ENCODE data around the gene FRMD1.

The FRMD1 gene

DNA sequence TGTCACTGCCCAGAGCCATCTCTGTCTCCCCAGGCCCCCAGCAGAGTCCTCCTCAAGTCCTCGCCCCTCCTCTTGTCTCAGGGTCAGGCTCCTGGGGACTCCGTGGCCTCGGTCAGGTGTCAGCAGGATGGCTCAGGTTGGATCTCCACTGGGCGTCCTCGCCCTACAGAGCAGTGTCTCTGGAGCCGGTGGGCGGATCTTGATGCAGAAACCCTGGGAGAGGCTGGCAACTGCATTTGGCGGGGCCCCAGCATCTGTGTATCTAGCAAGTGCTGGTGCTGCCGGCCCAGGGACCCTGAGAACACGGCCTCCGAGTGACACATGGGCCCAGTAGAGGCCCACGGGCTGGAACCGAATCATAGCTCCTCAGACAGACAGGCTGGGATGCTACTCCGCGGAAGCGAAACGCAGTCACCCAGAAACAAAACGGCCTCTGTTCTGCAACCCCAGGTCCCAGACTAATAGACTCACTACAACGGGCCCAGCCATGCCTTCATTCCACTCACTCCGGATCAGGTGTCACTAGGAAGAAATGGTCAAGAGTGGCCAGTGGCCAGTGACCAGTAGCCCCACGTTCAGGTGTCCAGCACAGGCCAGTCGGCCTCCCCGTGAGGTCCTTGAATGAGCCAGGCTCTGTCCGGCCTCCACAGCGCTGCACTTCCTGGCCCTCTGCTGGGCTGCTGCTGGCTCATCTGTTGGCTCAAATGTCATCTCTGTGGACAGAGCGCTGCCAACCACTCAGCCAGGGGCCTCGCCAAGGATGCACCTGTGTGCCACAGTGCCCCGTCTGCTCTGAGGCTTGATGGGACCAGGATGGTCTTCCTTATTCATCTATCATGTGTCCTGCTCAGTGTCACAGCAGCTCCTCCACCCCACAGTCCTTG is 12.6 kb upstream of the FRMD1 start:
- DNase-seq (ENCODE audit: low spot score), result no peak
- H3K27ac ChIP-seq, result no peak overlapping the region
- ChIA-PET POLR2A (ENCODE audit: low non-redundant PET) (no interaction called here), CTCF (interaction anchor here (0.7 kb wide), 1 partner anchor 34 kb away, joined by 3 read pairs; no protein-coding TSS in a partner anchor)
- TF ChIP-seq, protein P1, sequence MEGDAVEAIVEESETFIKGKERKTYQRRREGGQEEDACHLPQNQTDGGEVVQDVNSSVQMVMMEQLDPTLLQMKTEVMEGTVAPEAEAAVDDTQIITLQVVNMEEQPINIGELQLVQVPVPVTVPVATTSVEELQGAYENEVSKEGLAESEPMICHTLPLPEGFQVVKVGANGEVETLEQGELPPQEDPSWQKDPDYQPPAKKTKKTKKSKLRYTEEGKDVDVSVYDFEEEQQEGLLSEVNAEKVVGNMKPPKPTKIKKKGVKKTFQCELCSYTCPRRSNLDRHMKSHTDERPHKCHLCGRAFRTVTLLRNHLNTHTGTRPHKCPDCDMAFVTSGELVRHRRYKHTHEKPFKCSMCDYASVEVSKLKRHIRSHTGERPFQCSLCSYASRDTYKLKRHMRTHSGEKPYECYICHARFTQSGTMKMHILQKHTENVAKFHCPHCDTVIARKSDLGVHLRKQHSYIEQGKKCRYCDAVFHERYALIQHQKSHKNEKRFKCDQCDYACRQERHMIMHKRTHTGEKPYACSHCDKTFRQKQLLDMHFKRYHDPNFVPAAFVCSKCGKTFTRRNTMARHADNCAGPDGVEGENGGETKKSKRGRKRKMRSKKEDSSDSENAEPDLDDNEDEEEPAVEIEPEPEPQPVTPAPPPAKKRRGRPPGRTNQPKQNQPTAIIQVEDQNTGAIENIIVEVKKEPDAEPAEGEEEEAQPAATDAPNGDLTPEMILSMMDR (conservative IDR thresholded peaks at IDR 0.05; ENCODE audit: low read depth), result no peak

- no peak overlapping the region for H3K27ac ChIP-seq
- ChIA-PET POLR2A (ENCODE audit: low non-redundant PET) (no interaction called here), CTCF (interaction anchor here (0.7 kb wide), 1 partner anchor 33 kb away, joined by 3 read pairs; no protein-coding TSS in a partner anchor)
- TF ChIP-seq, protein P1 (conservative IDR thresholded peaks at IDR 0.05; ENCODE audit: low read depth), result no peak
- no peak for DNase-seq (ENCODE audit: low spot score)
Measured at GRCh38 chr6:168090706-168091105, 11.7 kb upstream of the FRMD1 start.

GRCh38 chr6:168090064-168090690 is 11.2 kb upstream of the FRMD1 start:
- CTCF ChIA-PET, result interaction anchor here (0.6 kb wide), 1 partner anchor 1991 kb away, joined by 3 read pairs; no protein-coding TSS in a partner anchor
- TF ChIP-seq, protein P1 (conservative IDR thresholded peaks at IDR 0.05; ENCODE audit: low read depth), result no peak
- DNase-seq (ENCODE audit: low spot score), result no peak
- POLR2A ChIA-PET (ENCODE audit: low non-redundant PET), result no interaction called here
- H3K27ac ChIP-seq, result no peak overlapping the region

DNA sequence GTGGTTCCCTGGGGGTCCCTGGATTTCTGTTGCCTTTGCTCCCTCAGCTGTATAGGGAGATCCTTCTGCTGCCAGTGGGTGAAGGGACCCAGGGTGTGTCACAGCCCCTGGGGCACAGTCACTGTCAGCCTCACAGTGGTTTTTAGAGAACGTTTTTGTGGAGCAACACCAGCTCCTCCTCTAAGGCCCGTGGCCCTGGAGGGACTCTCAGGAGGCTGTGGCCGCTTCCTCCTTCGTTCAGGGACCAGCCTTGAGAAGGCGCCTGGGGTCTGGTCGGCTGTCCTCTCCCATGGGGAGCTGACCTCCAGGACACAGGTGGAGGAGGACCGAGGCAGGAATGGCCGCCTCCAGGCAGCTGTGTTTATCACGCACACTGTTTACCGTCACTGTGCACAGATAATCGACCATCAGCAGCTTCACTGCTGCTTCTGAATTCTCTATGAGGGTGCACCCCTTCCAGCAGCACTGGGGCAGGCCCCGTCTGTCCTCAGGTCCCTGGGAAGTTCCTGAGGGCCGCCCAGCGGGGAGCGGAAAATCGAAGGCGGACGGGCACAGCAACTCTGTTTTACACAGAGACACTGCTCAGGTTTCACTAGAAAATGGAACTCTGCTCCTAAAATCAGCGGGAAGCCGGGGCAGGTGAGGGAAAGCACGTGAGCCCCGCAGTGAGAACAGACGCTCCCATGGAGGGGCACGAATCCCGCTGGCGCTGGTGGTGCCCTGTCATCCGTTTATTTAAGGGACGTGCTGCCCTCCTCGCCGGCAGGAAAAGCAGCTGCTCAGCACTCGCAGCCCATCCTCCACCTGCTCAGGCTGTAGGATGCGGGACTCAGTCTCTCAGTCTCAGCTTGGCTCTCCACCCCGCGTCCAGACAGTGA is 10.4 kb upstream of the FRMD1 start:
- no peak for DNase-seq (ENCODE audit: low spot score)
- POLR2A ChIA-PET (ENCODE audit: low non-redundant PET), result no interaction called here
- TF ChIP-seq, protein P1 (conservative IDR thresholded peaks at IDR 0.05; ENCODE audit: low read depth), result no peak
- CTCF ChIA-PET, result interaction anchor here (0.6 kb wide), 2 partner anchors 1022 to 1990 kb away, joined by 3 to 5 read pairs; no protein-coding TSS in a partner anchor
- H3K27ac ChIP-seq, result no peak overlapping the region

- POLR2A ChIA-PET (ENCODE audit: low non-redundant PET), result interaction anchor here (0.6 kb wide), 1 partner anchor 15 kb away, joined by 3 read pairs; no protein-coding TSS in a partner anchor
- TF ChIP-seq, protein P1 (conservative IDR thresholded peaks at IDR 0.05; ENCODE audit: low read depth), result no peak
- H3K27ac ChIP-seq, result no peak overlapping the region
- CTCF ChIA-PET, result interaction anchor here (0.6 kb wide), 1 partner anchor 1021 kb away, joined by 5 read pairs; no protein-coding TSS in a partner anchor
- no peak for DNase-seq (ENCODE audit: low spot score)
Measured at GRCh38 chr6:168088161-168089053, 9.4 kb upstream of the FRMD1 start.
